OCI-LY7 (cell line): ENCODE measurements around the gene BMS1. TPM values are rescaled to one million over a fixed set of nuclear protein-coding genes. Genes with fewer than 3 reads are reported as not detected.
A peak's percentile ranks its signal among the peaks of the same experiment; 100 is the strongest.

ENCODE experiments used
- Bru-seq: library from RNA; stranded (reverse); fragments of 400-500 nt; gene quantifications from one replicate; lab custom pipeline; 2021; lab: Mats Ljungman, UMichigan
- BruChase-seq, 2 experiments: library from RNA; stranded (reverse); fragments of 400-500 nt; gene quantifications; one replicate each; lab custom pipeline; 2021; lab: Mats Ljungman, UMichigan
- BruUV-seq: library from RNA; stranded (reverse); fragments of 400-500 nt; replicated peaks from 2 replicates; lab custom pipeline; 2021; lab: Mats Ljungman, UMichigan
- CTCF ChIA-PET: fragments of 300-600 bp; sonication (Branson Sonifier 250); formaldehyde crosslinking; loops from one replicate; lab custom pipeline; 2022; ENCODE audit warnings: antibody characterized with exemption; ENCODE audit not compliant: unreplicated experiment; lab: Charles Lee
- POLR2A ChIA-PET: fragments of 300-600 bp; sonication (Branson Sonifier 250); formaldehyde crosslinking; loops from one replicate; lab custom pipeline; 2022; ENCODE audit warnings: antibody characterized with exemption; lab: Charles Lee
- DNase-seq: peaks from one replicate; pipeline ENCODE4 v3.0.0-alpha.2; 2015; ENCODE audit warnings: low spot score
- H2AFZ ChIP-seq: fragments of 200-600 bp; sonication (generic), shearing (Covaris generic); 2 replicates; pipeline ENCODE4 v1.6.1; 2014; ENCODE audit warnings: mild to moderate bottlenecking, antibody characterized with exemption, low read length, moderate library complexity
- H3K27ac ChIP-seq: fragments of 200-600 bp; sonication (generic); 2 replicates; pipeline ENCODE4 v1.5.1; 2014; ENCODE audit warnings: mixed run types, low read depth, mild to moderate bottlenecking, moderate library complexity, low read length, inconsistent platforms; ENCODE audit not compliant: poor library complexity, severe bottlenecking
- H3K36me3 ChIP-seq: fragments of 200-600 bp; sonication (generic); 2 replicates; pipeline ENCODE4 v1.6.1; 2014; ENCODE audit warnings: mild to moderate bottlenecking, antibody characterized with exemption, low read length, moderate library complexity, mixed read lengths; ENCODE audit not compliant: insufficient read depth
- H3K4me1 ChIP-seq: fragments of 200-600 bp; sonication (generic); 2 replicates; pipeline ENCODE4 v1.5.1; 2014; ENCODE audit warnings: mild to moderate bottlenecking, low read length; ENCODE audit not compliant: insufficient read depth, poor library complexity, severe bottlenecking
- H3K4me2 ChIP-seq: fragments of 200-600 bp; sonication (generic); 2 replicates; pipeline ENCODE4 v1.6.1; 2014; ENCODE audit warnings: mild to moderate bottlenecking, low read length
- H3K4me3 ChIP-seq: fragments of 200-600 bp; sonication (generic); 2 replicates; pipeline ENCODE4 v1.5.1; 2014; ENCODE audit warnings: mild to moderate bottlenecking, low read depth, low read length; ENCODE audit not compliant: poor library complexity, severe bottlenecking
- H3K79me2 ChIP-seq: fragments of 200-600 bp; sonication (generic); 2 replicates; pipeline ENCODE4 v1.6.1; 2016; ENCODE audit warnings: low read depth, mild to moderate bottlenecking, low read length, moderate library complexity, mixed read lengths; ENCODE audit not compliant: insufficient read depth
- H3K9me2 ChIP-seq: fragments of 200-600 bp; sonication (generic); 2 replicates; pipeline ENCODE4 v1.6.1; 2016; ENCODE audit warnings: mild to moderate bottlenecking, low read length, mixed read lengths; ENCODE audit not compliant: insufficient read depth
- H3K9me3 ChIP-seq: fragments of 200-600 bp; sonication (generic); 2 replicates; pipeline ENCODE4 v1.6.1; 2014; ENCODE audit warnings: mild to moderate bottlenecking, mixed run types, low read length, mixed read lengths
- H4K20me1 ChIP-seq: fragments of 200-600 bp; sonication (generic); 2 replicates; pipeline ENCODE4 v1.6.1; 2014; ENCODE audit warnings: mild to moderate bottlenecking, antibody characterized with exemption, low read length, moderate library complexity, mixed read lengths; ENCODE audit not compliant: insufficient read depth
- EZH2phosphoT487 ChIP-seq: fragments of 200-600 bp; sonication (generic); IDR thresholded peaks from 2 replicates; pipeline ENCODE4 v1.6.1; 2018; ENCODE audit warnings: low read depth, borderline replicate concordance, mild to moderate bottlenecking, mixed run types, antibody characterized with exemption, low read length, moderate library complexity, mixed read lengths
- intact Hi-C: fragments of 100-400 bp; cut with micrococcal nuclease; formaldehyde crosslinking; loops from one replicate; pipeline ENCODE4 v1.10.0; 2022; ENCODE audit not compliant: unreplicated experiment
- long read RNA-seq: library from polyadenylated mRNA; stranded (forward); transcript quantifications from one replicate; pipeline ENCODE4 v2.0.0, GENCODE V29; 2022
- total RNA-seq, 2 experiments: library from RNA; depleted of rRNA in 1 of 2; stranded (reverse); fragments of >200 nt in 1 of 2; shearing (Covaris generic) in 1 of 2; gene quantifications; 2 replicates each; pipeline ENCODE4 v1.2.3, GENCODE V29; 2014 to 2022
- TF ChIP-seq, protein P1 (sequence below): fragments of 200-600 bp; sonication (generic); conservative IDR thresholded peaks from 2 replicates; pipeline ENCODE4 v1.5.1; 2014; ENCODE audit warnings: mild to moderate bottlenecking, antibody characterized with exemption, low read length, moderate library complexity, mixed read lengths

Gene BMS1, protein sequence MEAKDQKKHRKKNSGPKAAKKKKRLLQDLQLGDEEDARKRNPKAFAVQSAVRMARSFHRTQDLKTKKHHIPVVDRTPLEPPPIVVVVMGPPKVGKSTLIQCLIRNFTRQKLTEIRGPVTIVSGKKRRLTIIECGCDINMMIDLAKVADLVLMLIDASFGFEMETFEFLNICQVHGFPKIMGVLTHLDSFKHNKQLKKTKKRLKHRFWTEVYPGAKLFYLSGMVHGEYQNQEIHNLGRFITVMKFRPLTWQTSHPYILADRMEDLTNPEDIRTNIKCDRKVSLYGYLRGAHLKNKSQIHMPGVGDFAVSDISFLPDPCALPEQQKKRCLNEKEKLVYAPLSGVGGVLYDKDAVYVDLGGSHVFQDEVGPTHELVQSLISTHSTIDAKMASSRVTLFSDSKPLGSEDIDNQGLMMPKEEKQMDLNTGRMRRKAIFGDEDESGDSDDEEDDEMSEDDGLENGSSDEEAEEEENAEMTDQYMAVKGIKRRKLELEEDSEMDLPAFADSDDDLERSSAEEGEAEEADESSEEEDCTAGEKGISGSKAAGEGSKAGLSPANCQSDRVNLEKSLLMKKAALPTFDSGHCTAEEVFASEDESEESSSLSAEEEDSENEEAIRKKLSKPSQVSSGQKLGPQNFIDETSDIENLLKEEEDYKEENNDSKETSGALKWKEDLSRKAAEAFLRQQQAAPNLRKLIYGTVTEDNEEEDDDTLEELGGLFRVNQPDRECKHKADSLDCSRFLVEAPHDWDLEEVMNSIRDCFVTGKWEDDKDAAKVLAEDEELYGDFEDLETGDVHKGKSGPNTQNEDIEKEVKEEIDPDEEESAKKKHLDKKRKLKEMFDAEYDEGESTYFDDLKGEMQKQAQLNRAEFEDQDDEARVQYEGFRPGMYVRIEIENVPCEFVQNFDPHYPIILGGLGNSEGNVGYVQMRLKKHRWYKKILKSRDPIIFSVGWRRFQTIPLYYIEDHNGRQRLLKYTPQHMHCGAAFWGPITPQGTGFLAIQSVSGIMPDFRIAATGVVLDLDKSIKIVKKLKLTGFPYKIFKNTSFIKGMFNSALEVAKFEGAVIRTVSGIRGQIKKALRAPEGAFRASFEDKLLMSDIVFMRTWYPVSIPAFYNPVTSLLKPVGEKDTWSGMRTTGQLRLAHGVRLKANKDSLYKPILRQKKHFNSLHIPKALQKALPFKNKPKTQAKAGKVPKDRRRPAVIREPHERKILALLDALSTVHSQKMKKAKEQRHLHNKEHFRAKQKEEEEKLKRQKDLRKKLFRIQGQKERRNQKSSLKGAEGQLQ
- total RNA-seq (2014; rRNA removed; shearing (Covaris generic)) (14.9 and 17.3 TPM in 2 replicates), total RNA-seq (2022) (16.0 and 20.2 TPM in 2 replicates), Bru-seq, nascent RNA (percentile 87 among the genes with signal in this experiment), BruChase-seq, experiment 1, labeled RNA remaining after a 6-hour chase (percentile 90 among the genes with signal in this experiment), BruChase-seq, experiment 2, labeled RNA remaining after a 2-hour chase (percentile 88 among the genes with signal in this experiment)
- long read RNA-seq, full-length matches to known transcripts, result 56 of 83 reads
- long read RNA-seq, partial matches to known transcripts, result 6 of 83 reads
- long read RNA-seq, other reads (novel, unspliced or antisense), result 21 of 83 reads

DNA sequence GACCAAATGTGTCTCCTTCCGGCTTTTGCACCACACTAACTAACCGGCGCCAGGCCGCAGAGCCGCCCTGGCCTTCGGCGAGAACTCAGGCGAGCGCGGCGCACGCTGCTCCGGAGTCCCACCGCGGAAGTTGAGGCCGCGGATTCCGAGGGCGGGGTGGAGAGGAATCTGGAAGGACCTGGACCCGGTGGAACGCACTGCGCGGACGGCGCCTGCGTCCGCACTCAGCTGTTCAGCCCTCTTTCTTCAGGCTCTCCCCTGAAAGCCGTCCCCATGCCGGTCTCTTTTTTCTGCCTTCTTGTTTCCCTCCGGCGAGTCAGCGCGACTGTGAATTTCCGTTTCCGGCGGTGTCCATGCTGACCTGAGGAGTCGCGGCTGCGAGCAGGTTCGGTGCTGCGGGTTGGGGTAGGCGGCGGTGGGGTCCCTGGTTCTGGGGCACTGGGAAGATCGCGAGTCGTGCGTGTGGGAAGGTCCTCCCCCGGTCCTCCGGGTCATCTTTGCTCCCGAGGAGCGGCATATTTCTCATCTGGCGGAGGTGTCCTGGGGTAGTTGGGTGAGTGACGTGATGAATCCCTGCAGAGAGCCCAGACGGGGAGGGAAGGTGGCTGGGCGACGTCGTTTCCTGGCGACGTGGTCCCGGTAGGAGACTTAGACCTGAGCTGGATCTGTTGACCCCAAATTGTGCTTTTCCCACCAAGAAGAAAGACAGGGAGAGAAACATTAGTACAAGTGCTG, at the start of gene BMS1:
TSS of gene BMS1 (plus strand) at position 350 of the 735 bp plus-strand sequence. CDS start 1,600 bp downstream, outside the sequence.
- no TSS peak for BruUV-seq

DNA sequence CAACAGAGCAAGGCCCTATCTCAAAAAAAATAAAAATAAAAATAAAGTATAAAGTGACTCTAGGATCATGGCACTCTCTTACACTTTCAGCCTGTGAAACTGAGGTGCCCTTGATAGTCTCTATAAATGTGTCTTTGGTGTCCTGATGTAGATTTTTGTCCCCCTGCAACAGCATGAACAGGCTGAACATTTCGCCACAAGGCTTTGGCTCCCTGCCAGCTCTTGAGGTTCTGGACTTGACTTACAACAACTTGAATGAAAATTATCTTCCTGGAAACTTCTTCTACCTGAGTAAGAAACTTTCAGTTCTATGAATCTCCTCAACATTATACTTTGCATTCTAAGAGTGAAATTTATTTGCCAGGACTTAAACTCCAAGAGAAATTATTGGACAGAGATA, 48.1 kb upstream of the BMS1 start:
- ChIA-PET POLR2A (no interaction called here), CTCF (no interaction called here)
- DNase-seq, result no peak
- no peaks in the 10 kb centered on the region for H3K4me1 ChIP-seq
- H3K4me3 ChIP-seq, result no peak overlapping the region
- no peaks in the 10 kb centered on the region for H3K36me3 ChIP-seq
- TF ChIP-seq EZH2phosphoT487, result no peak
- TF ChIP-seq, protein P1, sequence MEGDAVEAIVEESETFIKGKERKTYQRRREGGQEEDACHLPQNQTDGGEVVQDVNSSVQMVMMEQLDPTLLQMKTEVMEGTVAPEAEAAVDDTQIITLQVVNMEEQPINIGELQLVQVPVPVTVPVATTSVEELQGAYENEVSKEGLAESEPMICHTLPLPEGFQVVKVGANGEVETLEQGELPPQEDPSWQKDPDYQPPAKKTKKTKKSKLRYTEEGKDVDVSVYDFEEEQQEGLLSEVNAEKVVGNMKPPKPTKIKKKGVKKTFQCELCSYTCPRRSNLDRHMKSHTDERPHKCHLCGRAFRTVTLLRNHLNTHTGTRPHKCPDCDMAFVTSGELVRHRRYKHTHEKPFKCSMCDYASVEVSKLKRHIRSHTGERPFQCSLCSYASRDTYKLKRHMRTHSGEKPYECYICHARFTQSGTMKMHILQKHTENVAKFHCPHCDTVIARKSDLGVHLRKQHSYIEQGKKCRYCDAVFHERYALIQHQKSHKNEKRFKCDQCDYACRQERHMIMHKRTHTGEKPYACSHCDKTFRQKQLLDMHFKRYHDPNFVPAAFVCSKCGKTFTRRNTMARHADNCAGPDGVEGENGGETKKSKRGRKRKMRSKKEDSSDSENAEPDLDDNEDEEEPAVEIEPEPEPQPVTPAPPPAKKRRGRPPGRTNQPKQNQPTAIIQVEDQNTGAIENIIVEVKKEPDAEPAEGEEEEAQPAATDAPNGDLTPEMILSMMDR, result no peak
- no peak overlapping the region for H3K4me2 ChIP-seq
- no peaks in the 10 kb centered on the region for H3K9me2 ChIP-seq
- intact Hi-C loops, result no loop called here
- no peaks in the 10 kb centered on the region for H4K20me1 ChIP-seq
- no peak overlapping the region for H3K27ac ChIP-seq
- H2AFZ ChIP-seq, result no peak overlapping the region
- no peaks in the 10 kb centered on the region for H3K9me3 ChIP-seq
- H3K79me2 ChIP-seq, result no peaks in the 10 kb centered on the region
- no TSS peak for BruUV-seq

More for the DNA sequence above, at the start of gene BMS1:
- DNase-seq, result peak; percentile 91
- no peak for TF ChIP-seq EZH2phosphoT487
- TF ChIP-seq, protein P1, result no peak
- Histone ChIP-seq H3K4me3 (peak within 1 kb of the TSS; percentile 90), H3K36me3 (peaks cover 33% of the 10 kb centered on the region), H2AFZ (peak within 1 kb of the TSS; percentile 77), H3K9me2 (no peaks in the 10 kb centered on the region), H3K4me1 (peaks cover 21% of the 10 kb centered on the region), H3K9me3 (no peaks in the 10 kb centered on the region), H3K27ac (peak within 1 kb of the TSS; percentile 40), H3K79me2 (peaks cover 19% of the 10 kb centered on the region), H4K20me1 (peaks cover 6% of the 10 kb centered on the region; the same call in 1 of the 2 replicates), H3K4me2 (peak within 1 kb of the TSS; percentile 94)
- intact Hi-C loops, result loop anchor here (2.0 kb wide), 1 partner anchor 144 kb away; the partner anchor contains the start of gene ZNF33B
- ChIA-PET CTCF (interaction anchor here (1.1 kb wide), 1 partner anchor 18 kb away, joined by 3 read pairs; no protein-coding TSS in a partner anchor), POLR2A (interaction anchor here (0.7 kb wide), 2 partner anchors 15 to 51 kb away, joined by 3 to 5 read pairs; no protein-coding TSS in a partner anchor)
